GM18502 (cell line): ENCODE results near the gene GRK5.

Experiments
- ATAC-seq: cut with Tn5 transposase; IDR thresholded peaks from one replicate; pipeline ENCODE4 v1.9.1; 2021; ENCODE audit warnings: mild to moderate bottlenecking; ENCODE audit not compliant: unreplicated experiment, poor library complexity

Gene GRK5

GRCh38 chr10:119410361-119411116 lies 203.2 kb downstream of the GRK5 start:
- no peak for ATAC-seq

- ATAC-seq: no peak
Observed at GRCh38 chr10:119412244-119413092, 205.1 kb downstream of the GRK5 start.

DNA sequence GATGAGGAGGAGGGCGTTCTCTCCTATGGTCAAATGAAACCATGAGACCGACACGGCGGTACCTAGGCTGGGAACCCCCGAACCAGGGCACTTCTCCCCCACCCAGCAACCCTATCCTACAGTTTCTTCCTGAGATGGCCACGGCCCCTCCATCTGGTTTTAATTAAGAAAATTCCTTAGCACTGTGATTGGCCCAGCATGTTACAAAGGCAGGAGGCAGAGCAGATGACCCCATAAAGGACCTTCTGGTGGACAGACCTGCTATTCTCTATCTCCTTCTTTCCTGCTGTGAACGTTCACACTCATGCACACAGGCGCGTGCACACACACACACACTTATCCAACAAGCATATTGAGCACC lies 205.7 kb downstream of the GRK5 start:
- ATAC-seq: no peak

DNA sequence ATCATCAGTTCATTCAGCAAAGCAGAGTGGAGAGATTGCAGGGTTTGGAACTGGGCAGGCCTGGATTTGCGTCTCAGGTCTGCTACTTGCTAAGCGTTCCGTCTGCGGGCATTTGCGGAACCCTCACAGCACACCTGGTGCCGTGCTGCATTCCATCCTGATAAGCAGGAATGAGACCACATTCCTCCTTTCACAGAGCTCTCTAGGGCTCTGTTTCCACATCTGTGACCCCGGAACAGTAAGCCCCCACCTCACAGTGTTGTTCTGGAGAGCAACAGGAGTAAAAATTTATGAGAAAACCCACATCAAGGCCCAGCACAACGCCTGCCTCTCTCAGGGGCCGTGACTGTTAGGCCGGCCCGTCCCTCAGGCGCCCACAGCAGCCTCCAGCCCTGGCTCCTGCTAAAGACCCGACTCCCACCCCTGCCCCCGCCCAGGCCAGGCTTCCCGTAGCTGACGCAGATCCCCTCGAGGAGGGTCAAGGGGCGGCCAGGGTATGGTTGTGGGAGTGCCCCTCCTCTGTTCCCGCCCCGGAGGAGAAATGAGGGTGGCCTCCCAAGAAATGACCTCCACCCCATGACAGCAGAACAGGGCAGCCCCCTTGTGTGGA lies 206.2 kb downstream of the GRK5 start:
- ATAC-seq: no peak

- no peak for ATAC-seq
Observed at GRCh38 chr10:119414081-119414611, 206.8 kb downstream of the GRK5 start.

DNA sequence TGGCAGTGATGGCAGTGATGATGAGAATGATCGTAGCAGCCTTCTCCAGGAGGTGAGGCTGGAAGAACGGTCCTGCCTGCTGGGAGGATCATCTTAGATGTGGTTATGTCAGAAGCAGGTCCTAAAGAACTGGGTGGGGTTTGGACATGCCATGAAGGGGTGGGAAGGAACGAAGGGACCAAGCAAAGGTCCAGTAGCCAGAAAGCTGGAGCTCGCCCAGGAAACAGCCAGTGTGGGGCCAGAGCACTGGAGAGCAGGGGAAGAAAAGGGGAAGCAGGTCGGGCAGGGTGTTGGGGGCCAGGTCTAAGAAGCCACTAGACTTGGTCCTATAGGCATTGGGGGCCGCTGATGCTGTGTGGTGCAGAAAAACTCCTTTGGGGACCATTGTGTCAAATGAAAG lies 207.8 kb downstream of the GRK5 start:
- no peak for ATAC-seq

DNA sequence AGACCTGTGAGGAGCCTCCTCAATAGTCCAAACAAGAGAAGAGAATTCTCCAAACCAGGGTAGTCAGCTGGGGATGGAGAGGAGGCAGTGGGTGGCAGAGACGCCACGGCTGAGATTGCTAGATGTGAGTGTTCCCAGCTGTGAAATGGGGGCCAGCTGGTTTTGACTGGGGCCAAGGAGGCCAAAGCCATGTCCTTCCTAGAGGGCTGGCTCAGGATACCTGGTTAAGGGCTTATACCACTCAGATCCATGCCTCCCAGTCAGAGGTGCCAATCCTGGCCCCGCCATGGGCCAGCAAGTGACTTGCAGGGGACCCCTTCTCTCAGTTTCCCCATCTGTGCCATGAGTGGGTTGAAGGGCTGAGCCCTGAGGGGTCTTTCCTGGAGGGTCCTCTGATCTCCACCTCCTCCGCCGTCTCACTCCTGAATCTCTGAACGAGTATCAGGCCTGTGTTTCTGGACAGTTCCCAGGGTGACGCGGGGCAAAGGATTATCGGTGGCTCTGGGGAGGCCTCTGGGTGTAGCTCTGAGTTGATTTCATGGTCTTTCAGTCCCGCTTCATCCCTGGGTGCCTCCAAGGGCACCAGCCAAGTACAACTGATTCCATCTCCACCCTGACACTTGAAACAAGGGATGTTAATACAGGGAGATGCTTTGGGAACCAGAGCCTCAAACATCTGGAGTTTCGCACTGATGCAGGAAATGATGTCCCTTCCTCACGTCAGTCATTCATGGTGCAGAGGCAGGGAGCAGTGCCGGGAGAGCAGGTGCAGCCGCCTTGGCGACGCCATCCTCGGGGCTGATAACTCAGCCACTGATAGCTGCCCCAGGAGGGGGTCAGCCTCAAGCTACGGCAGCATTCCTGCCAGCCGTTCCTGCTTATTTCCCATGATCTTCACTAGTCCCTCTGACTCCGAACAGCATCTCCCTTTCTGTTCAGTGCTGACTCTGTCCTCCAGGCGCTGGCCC lies 208.4 kb downstream of the GRK5 start:
- no peak for ATAC-seq

- peak; percentile 64 for ATAC-seq
Observed at GRCh38 chr10:119416855-119417254, 209.5 kb downstream of the GRK5 start.

DNA sequence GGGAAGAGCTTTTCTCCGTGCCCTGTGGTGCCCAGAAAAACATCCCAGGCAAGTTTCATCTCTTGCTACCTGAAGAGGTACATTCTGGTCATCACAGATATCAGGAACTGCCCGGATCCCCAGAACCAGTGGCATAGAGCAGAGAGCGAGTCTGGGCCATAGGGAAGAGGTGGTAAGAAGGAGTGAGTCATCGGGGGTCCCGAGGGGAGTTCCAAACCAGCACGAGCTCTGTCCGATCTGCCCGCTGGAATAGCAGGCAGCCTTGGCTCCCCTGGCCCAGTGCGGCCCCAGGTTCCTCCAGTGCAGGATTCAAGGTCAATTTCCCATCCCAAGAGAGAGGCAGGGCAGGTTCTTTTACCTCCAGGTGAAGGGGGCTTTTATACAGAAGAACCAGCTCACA lies 210.5 kb downstream of the GRK5 start:
- ATAC-seq: no peak

DNA sequence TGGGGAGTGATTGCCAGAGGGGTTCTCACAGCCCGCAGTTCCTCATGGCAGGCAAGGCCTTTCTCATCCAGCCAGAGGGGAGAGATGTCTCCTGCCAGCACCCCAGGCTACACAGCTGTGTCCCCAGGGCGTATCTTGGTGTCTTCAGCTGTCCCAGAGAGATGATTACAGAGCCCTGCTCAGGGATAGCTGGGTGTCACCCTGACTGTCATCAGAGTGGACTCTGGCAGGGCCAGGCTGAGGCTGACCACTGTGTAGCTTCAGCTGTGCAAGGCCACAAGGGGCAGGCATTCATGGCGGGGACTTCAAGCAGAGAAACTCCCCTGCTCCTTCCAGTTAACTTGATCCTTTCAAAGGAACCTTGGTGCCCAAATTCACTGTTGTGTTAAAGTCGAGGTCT lies 211.0 kb downstream of the GRK5 start:
- no peak for ATAC-seq

- no peak for ATAC-seq
Observed at GRCh38 chr10:119419931-119420330, 212.6 kb downstream of the GRK5 start.

DNA sequence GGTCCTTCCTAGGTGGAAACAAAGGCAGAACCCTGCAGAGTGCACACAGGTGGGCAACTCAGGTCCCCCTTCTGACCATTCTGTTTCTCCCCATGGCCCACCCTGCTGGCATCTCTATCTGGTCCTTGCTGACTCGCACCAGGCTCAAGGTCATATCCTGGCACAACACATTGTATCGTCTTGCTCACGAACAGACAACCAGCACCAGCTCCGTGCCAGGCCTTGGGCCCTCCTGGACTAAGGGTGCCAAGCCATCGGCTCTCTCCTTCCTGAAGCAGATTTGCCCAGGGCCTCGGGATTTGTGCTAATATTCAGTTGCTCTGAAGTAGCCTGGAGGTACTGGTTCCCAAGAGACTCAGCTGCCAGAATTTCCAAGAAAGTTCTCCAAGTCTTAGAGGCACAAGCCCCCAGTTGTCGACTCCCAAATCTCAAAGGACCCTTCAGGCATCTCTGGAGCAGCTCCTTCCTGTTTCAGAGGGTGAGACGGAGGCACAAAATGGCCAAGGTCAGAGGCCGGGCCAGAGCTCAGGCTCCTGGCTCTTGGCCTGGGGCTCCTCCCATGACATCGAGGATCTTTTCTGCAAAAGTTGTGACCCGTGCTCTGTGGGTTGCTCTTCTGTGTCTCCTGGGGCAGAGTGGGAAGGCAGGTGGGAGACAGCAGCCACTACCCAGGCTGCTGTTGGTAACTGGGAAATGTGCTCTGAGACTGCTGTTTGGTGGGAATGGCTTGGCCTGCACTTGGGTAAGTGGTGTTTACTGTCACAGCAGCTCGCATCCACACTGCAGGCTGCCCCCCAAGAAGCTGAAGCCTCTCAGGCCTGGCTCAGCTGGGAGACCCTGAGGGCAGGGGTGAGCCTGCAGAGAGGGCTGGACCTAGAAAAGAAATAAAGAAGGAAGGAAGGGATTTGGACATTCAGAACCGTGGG lies 213.8 kb downstream of the GRK5 start:
- ATAC-seq: no peak

DNA sequence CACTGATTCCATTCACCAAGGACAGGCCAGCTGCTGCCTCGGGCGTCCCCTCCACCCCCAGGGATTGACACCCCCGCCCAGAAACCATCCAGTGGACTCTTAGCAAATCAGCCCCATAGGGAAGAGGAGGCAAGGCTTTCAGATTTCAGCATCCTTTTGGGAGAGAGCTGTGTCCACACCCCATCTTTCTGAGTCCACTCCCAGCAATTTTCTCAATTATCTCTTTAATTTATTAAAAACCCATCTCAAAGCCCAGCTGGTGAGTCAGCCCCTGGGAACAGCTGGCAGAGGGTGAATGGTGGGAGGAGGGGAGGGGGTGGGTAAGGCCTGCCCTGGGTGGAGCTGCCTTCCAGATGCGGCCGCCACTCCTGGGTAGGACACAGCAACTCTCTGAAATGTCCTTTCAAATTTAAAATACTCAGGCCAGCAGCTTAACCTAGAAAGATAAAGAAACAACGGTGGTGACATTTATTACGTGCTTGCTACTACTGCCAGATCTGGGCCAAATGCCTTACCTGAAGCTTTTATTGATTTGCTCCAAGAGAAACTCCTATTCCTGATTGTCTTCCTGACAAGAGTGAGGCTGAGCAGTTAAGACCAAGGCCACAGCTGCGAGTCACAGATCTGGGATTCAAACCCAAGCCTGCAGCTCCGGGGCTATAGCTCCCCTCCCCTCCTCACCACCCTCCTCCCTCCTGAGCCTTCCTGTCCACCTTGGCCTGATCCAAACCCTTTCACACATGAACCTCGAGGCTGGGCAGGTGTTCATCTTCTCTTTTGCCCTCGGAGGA lies 214.7 kb downstream of the GRK5 start:
- ATAC-seq: no peak

DNA sequence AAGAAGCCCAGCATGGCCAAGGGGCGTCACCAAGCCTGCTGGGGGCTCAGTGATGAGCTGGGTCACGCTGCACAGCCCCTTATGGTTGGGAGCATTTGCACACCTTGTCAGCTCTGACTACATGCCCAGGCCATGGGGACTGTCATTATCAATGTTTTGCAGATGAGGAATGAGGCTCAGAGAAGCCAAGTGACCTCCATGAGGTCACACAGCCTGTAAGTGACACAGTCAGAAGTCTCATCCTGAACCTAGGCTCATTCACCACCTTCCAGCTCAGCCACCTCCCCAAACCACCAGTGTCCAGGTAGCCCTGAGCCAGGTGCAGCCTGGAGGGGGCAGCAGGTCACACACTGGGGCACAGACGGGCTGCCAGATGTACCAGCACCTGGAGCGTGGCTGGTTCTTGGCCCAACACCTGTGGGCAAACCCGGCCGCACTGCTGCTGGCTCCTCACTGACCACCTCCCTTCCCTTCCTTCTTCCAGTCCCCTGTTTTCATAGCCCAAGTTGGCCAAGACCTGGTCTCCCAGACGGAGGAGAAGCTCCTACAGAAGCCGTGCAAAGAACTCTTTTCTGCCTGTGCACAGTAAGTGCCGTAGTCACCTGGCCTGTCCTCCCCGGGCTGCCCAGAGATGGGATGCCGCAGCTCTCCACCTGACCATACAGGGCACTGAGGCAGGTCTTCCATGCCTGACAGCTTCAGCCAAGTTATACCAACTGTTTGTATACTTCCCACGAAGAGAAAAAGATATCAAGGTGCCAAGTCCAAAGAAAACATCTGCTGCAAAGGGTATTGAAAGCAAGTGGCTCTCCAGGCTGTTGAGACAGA lies 215.5 kb downstream of the GRK5 start:
- ATAC-seq: no peak

GRCh38 chr10:119423510-119424257 lies 216.3 kb downstream of the GRK5 start:
- no peak for ATAC-seq

- ATAC-seq: no peak
Observed at GRCh38 chr10:119424258-119424975, 217.0 kb downstream of the GRK5 start.
